ENCODE measurements around the gene PERM1. TPM values are rescaled to one million over a fixed set of nuclear protein-coding genes. Genes with fewer than 3 reads are reported as not detected.
A peak's percentile ranks its signal among the peaks of the same experiment; 100 is the strongest.

PERM1 gene
- total RNA-seq, 2 experiments from 2014 or later, result not detected

GRCh38 chr1:1021920-1022259 is 40.0 kb upstream of the PERM1 start:
- DNase-seq, result no peak
- no peak overlapping the region for H3K27ac Mint-ChIP-seq
- peak overlapping the region; percentile 60 for H3K4me3 Mint-ChIP-seq
- CTCF ChIA-PET, result no interaction called here
- Histone ChIP-seq H3K4me3 (ENCODE audit: low read length) (no peak overlapping the region), H3K9me3 (ENCODE audit: control insufficient read depth in 1 of 2, insufficient read depth in 1 of 2, low read length in 2 of 2) (no peaks in the 10 kb centered on the region), H3K36me3 (ENCODE audit: insufficient read depth, low read length) (no peaks in the 10 kb centered on the region), H3K4me1 (ENCODE audit: insufficient read depth, low read length) (peaks cover 32% of the 10 kb centered on the region), H3K27ac (ENCODE audit: low read depth in 1 of 2, low read length in 2 of 2) (no peak overlapping the region), H3K27me3 (ENCODE audit: control insufficient read depth in 1 of 2, insufficient read depth in 2 of 2, low read length in 2 of 2) (peaks cover 0 to 2% of the 10 kb centered on the region in 2 experiments)
- no peaks in the 10 kb centered on the region for H3K9me3 Mint-ChIP-seq
- POLR2A ChIA-PET, result interaction anchor here (1.1 kb wide), 1 partner anchor 18 kb away, joined by 3 read pairs; no protein-coding TSS in a partner anchor
- intact Hi-C loops (cut with DNase I, micrococcal nuclease), result no loop called here
- H3K36me3 Mint-ChIP-seq (ENCODE audit: low read depth), result no peaks in the 10 kb centered on the region
- no peak for ATAC-seq (ENCODE audit: poor library complexity)
- TF ChIP-seq CTCF (IDR thresholded peaks at IDR 0.05), result no peak
- peaks cover 18% of the 10 kb centered on the region for H3K4me1 Mint-ChIP-seq (ENCODE audit: low read depth)
- H3K27me3 Mint-ChIP-seq, result peaks cover 5% of the 10 kb centered on the region

GRCh38 chr1:1021010-1021919 is 39.4 kb upstream of the PERM1 start:
- TF ChIP-seq CTCF (IDR thresholded peaks at IDR 0.05), result no peak
- Mint-ChIP-seq H3K4me3 (peak overlapping the region; percentile 60), H3K27me3 (peaks cover 5% of the 10 kb centered on the region), H3K27ac (no peak overlapping the region), H3K4me1 (ENCODE audit: low read depth) (peaks cover 18% of the 10 kb centered on the region), H3K9me3 (no peaks in the 10 kb centered on the region), H3K36me3 (ENCODE audit: low read depth) (no peaks in the 10 kb centered on the region)
- H3K27ac ChIP-seq (ENCODE audit: low read depth in 1 of 2, low read length in 2 of 2), result no peak overlapping the region
- intact Hi-C loops (cut with DNase I, micrococcal nuclease), result no loop called here
- H3K27me3 ChIP-seq (ENCODE audit: control insufficient read depth in 1 of 2, insufficient read depth in 2 of 2, low read length in 2 of 2), result peaks cover 0 to 2% of the 10 kb centered on the region in 2 experiments
- peak in 1 of 14 experiments; percentile 57 for DNase-seq
- H3K4me1 ChIP-seq (ENCODE audit: insufficient read depth, low read length), result peaks cover 32% of the 10 kb centered on the region
- POLR2A ChIA-PET, result interaction anchor here (1.1 kb wide), 1 partner anchor 19 kb away, joined by 3 read pairs; no protein-coding TSS in a partner anchor
- no peak for ATAC-seq (ENCODE audit: poor library complexity)
- H3K36me3 ChIP-seq (ENCODE audit: insufficient read depth, low read length), result no peaks in the 10 kb centered on the region
- H3K9me3 ChIP-seq (ENCODE audit: control insufficient read depth in 1 of 2, insufficient read depth in 1 of 2, low read length in 2 of 2), result no peaks in the 10 kb centered on the region
- no peak overlapping the region for H3K4me3 ChIP-seq (ENCODE audit: low read length)
- CTCF ChIA-PET, result interaction anchor here (0.9 kb wide), 1 partner anchor 19 kb away, joined by 3 read pairs; no protein-coding TSS in a partner anchor

- Mint-ChIP-seq H3K36me3 (ENCODE audit: low read depth) (no peaks in the 10 kb centered on the region), H3K4me1 (ENCODE audit: low read depth) (peaks cover 18% of the 10 kb centered on the region), H3K4me3 (peak overlapping the region; percentile 42), H3K27me3 (peaks cover 5% of the 10 kb centered on the region), H3K9me3 (no peaks in the 10 kb centered on the region), H3K27ac (no peak overlapping the region)
- ATAC-seq (ENCODE audit: poor library complexity) (no peak), DNase-seq (peak in 4 of 14 experiments; percentile 24 to 65 (median 56))
- POLR2A ChIA-PET, result no interaction called here
- peak overlapping the region; percentile 19 for H3K4me3 ChIP-seq (ENCODE audit: low read length)
- H3K27me3 ChIP-seq (ENCODE audit: control insufficient read depth in 1 of 2, insufficient read depth in 2 of 2, low read length in 2 of 2), result peaks cover 0 to 2% of the 10 kb centered on the region in 2 experiments
- H3K9me3 ChIP-seq (ENCODE audit: control insufficient read depth in 1 of 2, insufficient read depth in 1 of 2, low read length in 2 of 2), result no peaks in the 10 kb centered on the region
- intact Hi-C loops (cut with DNase I, micrococcal nuclease), result loop anchor here in 1 of 2 experiments (1.0 kb wide), 1 partner anchor 20 kb away; no protein-coding TSS in a partner anchor
- peaks cover 32% of the 10 kb centered on the region for H3K4me1 ChIP-seq (ENCODE audit: insufficient read depth, low read length)
- H3K36me3 ChIP-seq (ENCODE audit: insufficient read depth, low read length), result no peaks in the 10 kb centered on the region
- H3K27ac ChIP-seq (ENCODE audit: low read depth in 1 of 2, low read length in 2 of 2), result no peak overlapping the region
- no peak for TF ChIP-seq CTCF (IDR thresholded peaks at IDR 0.05)
- CTCF ChIA-PET, result interaction anchor here (0.9 kb wide), 1 partner anchor 18 kb away, joined by 3 read pairs; no protein-coding TSS in a partner anchor
Observed at GRCh38 chr1:1020415-1021009, 38.6 kb upstream of the PERM1 start.
